ENCODE measurements around the gene POLR2A. TPM values are rescaled to one million over a fixed set of nuclear protein-coding genes. Genes with fewer than 3 reads are reported as not detected.
"Not testable (repeated sequence)": the region's sequence is repeated elsewhere in the genome, so short reads cannot be mapped to it uniquely, and the experiment has no call there.

The POLR2A gene
- total and polyA plus RNA-seq, 9 donors: 26.7 to 110 (median 84.9) TPM

DNA sequence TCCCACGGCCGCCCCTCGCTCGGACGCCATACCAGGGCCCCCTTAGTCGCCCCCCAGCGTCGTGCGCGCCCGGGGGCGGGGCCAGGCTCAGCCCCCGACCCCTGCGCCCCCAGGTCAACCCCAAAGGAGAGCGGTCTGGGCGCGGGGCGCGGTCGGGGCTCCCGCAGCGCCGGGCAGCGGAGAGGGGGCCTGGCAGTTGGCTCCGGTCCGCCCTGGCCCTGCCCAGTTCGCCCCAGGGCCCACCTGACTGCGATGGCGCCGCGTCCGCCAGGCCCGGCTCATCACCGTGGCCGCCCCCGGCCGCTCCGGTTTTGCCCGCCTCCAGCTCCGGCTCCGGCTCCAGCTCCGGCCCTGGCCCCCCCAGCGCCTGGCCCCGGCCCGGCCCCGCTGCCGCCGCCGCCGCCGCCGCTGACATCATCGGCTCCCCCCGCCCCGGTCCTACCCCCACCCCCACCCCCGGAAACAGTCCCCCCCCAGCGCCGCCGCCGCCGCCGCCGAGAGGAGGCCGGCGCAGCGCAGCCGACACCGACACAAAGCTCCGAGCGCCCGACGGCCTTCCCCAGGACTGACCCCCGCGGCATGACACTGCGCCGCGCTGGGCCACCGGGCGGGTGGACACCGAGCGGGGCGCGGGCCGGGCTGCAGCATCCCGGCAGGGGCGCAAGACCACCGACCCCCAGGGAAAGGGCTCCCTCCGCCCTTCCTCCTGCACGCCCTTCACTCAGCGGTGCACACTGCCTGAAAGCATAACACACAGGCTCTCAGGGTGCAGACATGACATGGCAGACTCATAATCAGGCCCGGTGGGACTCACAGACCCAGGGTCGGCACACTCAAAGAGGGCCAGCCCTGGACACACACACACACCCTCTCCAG is 4.7 kb upstream of the POLR2A start, which contains the start of gene ZBTB4:
ZBTB4 (minus strand) TSS at position 419 of the 876 bp plus-strand sequence. CDS start 12,830 bp downstream, outside the sequence.
- Histone ChIP-seq H3K9me3 (no peaks in the 10 kb centered on the region), H3K27me3 (no peaks in the 10 kb centered on the region), H3K4me3 (peak within 1 kb of the TSS; percentile 84), H3K36me3 (no peaks in the 10 kb centered on the region), H3K27ac (peak within 1 kb of the TSS; percentile 98 to 99), H3K4me1 (ENCODE audit: insufficient read depth) (peaks cover 17% of the 10 kb centered on the region)
- TF ChIP-seq POLR2A (IDR thresholded peaks at IDR 0.05): peak; percentile 68
- no peak for TF ChIP-seq EP300 (IDR thresholded peaks at IDR 0.05)
- TF ChIP-seq, protein P1, sequence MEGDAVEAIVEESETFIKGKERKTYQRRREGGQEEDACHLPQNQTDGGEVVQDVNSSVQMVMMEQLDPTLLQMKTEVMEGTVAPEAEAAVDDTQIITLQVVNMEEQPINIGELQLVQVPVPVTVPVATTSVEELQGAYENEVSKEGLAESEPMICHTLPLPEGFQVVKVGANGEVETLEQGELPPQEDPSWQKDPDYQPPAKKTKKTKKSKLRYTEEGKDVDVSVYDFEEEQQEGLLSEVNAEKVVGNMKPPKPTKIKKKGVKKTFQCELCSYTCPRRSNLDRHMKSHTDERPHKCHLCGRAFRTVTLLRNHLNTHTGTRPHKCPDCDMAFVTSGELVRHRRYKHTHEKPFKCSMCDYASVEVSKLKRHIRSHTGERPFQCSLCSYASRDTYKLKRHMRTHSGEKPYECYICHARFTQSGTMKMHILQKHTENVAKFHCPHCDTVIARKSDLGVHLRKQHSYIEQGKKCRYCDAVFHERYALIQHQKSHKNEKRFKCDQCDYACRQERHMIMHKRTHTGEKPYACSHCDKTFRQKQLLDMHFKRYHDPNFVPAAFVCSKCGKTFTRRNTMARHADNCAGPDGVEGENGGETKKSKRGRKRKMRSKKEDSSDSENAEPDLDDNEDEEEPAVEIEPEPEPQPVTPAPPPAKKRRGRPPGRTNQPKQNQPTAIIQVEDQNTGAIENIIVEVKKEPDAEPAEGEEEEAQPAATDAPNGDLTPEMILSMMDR (IDR thresholded peaks at IDR 0.05): no peak
- intact Hi-C loops (cut with DNase I): loop anchor here in 3 of 4 donors (5.0 to 10.0 kb wide), 2 partner anchors 37 to 205 kb away; partner anchors contain the start of genes TP53 (in 1 of the 3) and WRAP53 (in 1 of the 3)
- 1% methylated on average over 16 to 86 of the region's 92 CpGs for WGBS, 3 donors
- DNase-seq: peak; percentile 68 to 81 (median 79)

DNA sequence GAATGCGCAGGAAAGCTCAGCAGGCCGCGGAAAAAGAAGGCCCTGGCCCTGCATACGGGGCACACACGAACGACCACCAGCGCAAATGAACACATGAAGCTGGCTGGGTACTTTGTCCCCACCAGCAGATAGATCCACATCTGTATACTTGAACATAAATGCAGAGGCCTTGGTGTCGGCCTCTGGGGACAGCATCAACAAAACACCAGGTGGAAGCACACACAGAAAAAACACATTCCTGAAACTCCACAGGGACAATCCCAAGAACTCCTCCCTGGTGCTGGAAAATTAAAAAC is 4.1 kb upstream of the POLR2A start:
- Histone ChIP-seq H3K4me3 (peak overlapping the region; percentile 84), H3K9me3 (no peaks in the 10 kb centered on the region), H3K27me3 (no peaks in the 10 kb centered on the region), H3K27ac (peak overlapping the region; percentile 98 to 99), H3K4me1 (ENCODE audit: insufficient read depth) (peaks cover 15% of the 10 kb centered on the region), H3K36me3 (no peaks in the 10 kb centered on the region)
- no peak for DNase-seq
- 2 to 6% (median 2%) methylated on average over 8 of the region's 8 CpGs for WGBS, 3 donors
- intact Hi-C loops (cut with DNase I): loop anchor here in 1 of 4 donors (10.0 kb wide), 1 partner anchor 205 kb away; the partner anchor contains the start of genes TP53 and WRAP53
- TF ChIP-seq POLR2A (IDR thresholded peaks at IDR 0.05) (no peak), EP300 (IDR thresholded peaks at IDR 0.05) (no peak)
- TF ChIP-seq, protein P1 (IDR thresholded peaks at IDR 0.05): no peak

DNA sequence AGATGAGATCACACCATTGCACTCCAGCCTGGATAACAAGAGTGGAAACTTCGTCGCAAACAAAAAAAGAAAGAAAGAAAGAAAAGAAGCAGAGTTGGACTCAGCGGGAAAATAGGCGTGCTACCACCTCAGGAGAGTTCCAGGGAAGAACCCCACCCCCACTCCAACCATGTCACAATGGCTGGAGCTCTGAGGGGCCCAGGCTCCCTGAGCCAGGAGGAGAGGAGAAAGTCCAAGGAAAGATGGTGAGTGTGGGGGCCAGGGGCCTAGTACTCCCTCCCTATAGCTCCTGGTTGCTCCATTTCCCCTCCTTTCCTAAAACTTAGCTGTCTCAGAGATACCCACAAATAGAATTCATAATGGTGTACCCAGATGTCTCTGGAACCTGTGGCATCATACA is 2.9 kb upstream of the POLR2A start, which contains the start of gene SLC35G6:
SLC35G6 (plus strand) TSS at position 172 of the 400 bp plus-strand sequence; CDS start at position 243, 71 bp downstream.
- not testable (repeated sequence) for H3K9me3 ChIP-seq, DNase-seq, H3K36me3 ChIP-seq, H3K27me3 ChIP-seq
- H3K27ac ChIP-seq: peak within 1 kb of the TSS in 1 of 2 donors; percentile 99
- peak within 1 kb of the TSS; percentile 84 for H3K4me3 ChIP-seq
- WGBS, 3 donors: 90 to 93% (median 93%) methylated on average over 4 of the region's 4 CpGs
- peaks cover 14% of the 10 kb centered on the region for H3K4me1 ChIP-seq (ENCODE audit: insufficient read depth)
- intact Hi-C loops (cut with DNase I): loop anchor here in 1 of 4 donors (10.0 kb wide), 1 partner anchor 204 kb away; the partner anchor contains the start of genes TP53 and WRAP53

DNA sequence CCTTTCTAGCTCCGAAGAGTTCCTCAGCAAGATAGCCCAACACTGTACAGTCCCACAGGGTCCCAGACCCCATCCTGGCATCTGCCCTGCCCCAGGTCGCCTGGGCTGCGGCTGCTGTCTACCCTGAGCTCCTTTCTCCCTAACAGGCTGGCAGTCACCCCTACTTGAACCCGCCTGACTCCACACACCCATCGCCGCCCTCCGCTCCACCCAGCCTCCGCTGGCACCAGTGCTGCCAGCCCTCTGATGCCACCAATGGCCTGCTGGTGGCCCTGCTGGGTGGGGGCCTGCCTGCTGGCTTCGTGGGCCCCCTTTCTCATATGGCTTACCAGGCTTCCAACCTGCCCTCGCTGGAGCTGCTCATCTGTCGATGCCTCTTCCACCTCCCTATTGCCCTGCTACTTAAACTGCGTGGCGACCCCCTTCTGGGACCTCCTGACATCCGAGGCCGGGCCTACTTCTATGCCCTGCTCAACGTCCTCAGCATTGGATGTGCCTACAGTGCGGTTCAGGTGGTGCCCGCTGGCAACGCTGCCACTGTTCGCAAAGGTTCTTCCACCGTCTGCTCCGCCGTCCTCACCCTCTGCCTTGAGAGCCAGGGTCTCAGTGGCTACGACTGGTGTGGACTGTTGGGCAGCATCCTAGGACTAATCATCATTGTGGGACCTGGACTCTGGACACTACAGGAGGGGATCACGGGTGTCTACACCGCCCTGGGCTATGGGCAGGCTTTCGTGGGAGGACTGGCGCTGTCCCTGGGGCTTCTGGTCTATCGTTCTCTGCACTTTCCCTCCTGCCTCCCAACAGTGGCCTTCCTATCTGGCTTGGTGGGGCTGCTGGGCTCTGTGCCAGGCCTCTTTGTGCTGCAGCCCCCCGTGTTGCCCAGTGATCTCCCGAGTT is 2.1 kb upstream of the POLR2A start:
- H3K4me1 ChIP-seq (ENCODE audit: insufficient read depth): peaks cover 12% of the 10 kb centered on the region
- not testable (repeated sequence) for H3K9me3 ChIP-seq
- WGBS, 3 donors: 82 to 86% (median 84%) methylated on average over 30 to 31 of the region's 31 CpGs

DNA sequence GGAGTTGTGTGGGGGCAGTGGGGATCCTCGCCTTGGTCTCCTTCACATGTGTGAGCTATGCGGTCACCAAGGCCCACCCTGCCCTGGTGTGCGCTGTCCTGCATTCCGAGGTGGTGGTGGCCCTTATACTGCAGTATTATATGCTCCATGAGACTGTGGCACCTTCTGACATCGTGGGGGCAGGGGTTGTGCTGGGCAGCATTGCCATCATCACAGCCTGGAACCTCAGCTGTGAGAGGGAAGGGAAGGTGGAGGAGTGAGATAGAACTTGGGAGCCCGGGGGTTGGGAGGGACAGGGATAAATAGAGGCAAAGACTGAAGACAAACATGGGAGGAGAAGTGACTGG is 1.5 kb upstream of the POLR2A start:
- intact Hi-C loops (cut with DNase I): loop anchor here in 1 of 4 donors (10.0 kb wide), 1 partner anchor 202 kb away; the partner anchor contains the start of genes TP53 and WRAP53
- not testable (repeated sequence) for DNase-seq, H3K36me3 ChIP-seq, H3K27me3 ChIP-seq, H3K9me3 ChIP-seq
- peak overlapping the region; percentile 67 for H3K4me3 ChIP-seq
- peak overlapping the region; percentile 90 to 98 for H3K27ac ChIP-seq
- 61 to 73% (median 72%) methylated on average over 6 of the region's 6 CpGs for WGBS, 3 donors
- H3K4me1 ChIP-seq (ENCODE audit: insufficient read depth): peaks cover 11% of the 10 kb centered on the region

More for the DNA sequence above, 2.1 kb upstream of the POLR2A start:
- H3K27me3 ChIP-seq, H3K36me3 ChIP-seq, H3K4me3 ChIP-seq, H3K27ac ChIP-seq: not testable (repeated sequence)
- DNase-seq: peak in 3 of 5 donors; percentile 40 to 55 (median 45)
- intact Hi-C loops (cut with DNase I): loop anchor here in 1 of 4 donors (10.0 kb wide), 1 partner anchor 203 kb away; the partner anchor contains the start of genes TP53 and WRAP53

Data from ovary (tissue), 9 donors.